ENCODE data around the gene DNAH3. TPM values are rescaled to one million over a fixed set of nuclear protein-coding genes. Genes with fewer than 3 reads are reported as not detected.
A peak's percentile ranks its signal among the peaks of the same experiment; 100 is the strongest.

DNAH3 gene
- total RNA-seq, 1 experiment from 2014 or later: not detected

GRCh38 chr16:21083729-21084268 is 66.8 kb downstream of the DNAH3 start:
- Histone ChIP-seq H3K9me3 (ENCODE audit: low read length) (no peaks in the 10 kb centered on the region), H3K4me1 (ENCODE audit: low read length) (no peaks in the 10 kb centered on the region), H3K9me2 (replicated peaks; ENCODE audit: insufficient read depth, low read length) (no peaks in the 10 kb centered on the region), H3K27me3 (ENCODE audit: low read length) (no peaks in the 10 kb centered on the region), H3K27ac (ENCODE audit: low read length) (no peak overlapping the region), H3K4me3 (ENCODE audit: low read length) (no peak overlapping the region), H2AFZ (ENCODE audit: low read length) (no peak overlapping the region), H3K4me2 (ENCODE audit: low read depth, low read length, poor library complexity, severe bottlenecking) (no peak overlapping the region), H4K20me1 (ENCODE audit: insufficient read depth, low read depth, low read length) (no peaks in the 10 kb centered on the region), H3K79me2 (ENCODE audit: low read length) (no peaks in the 10 kb centered on the region), H3K9ac (ENCODE audit: low read length) (no peak overlapping the region), H3K36me3 (ENCODE audit: insufficient read depth, low read length) (no peaks in the 10 kb centered on the region)
- DNase-seq: peak; percentile 78

- no peak overlapping the region for H3K4me3 ChIP-seq (ENCODE audit: low read length)
- no peak overlapping the region for H2AFZ ChIP-seq (ENCODE audit: low read length)
- no peaks in the 10 kb centered on the region for H3K9me3 ChIP-seq (ENCODE audit: low read length)
- H3K27ac ChIP-seq (ENCODE audit: low read length): no peak overlapping the region
- no peaks in the 10 kb centered on the region for H3K27me3 ChIP-seq (ENCODE audit: low read length)
- H3K4me1 ChIP-seq (ENCODE audit: low read length): no peaks in the 10 kb centered on the region
- H3K36me3 ChIP-seq (ENCODE audit: insufficient read depth, low read length): no peaks in the 10 kb centered on the region
- no peak for DNase-seq
- H3K9me2 ChIP-seq (replicated peaks; ENCODE audit: insufficient read depth, low read length): no peaks in the 10 kb centered on the region
- no peak overlapping the region for H3K4me2 ChIP-seq (ENCODE audit: low read depth, low read length, poor library complexity, severe bottlenecking)
- H4K20me1 ChIP-seq (ENCODE audit: insufficient read depth, low read depth, low read length): no peaks in the 10 kb centered on the region
- no peak overlapping the region for H3K9ac ChIP-seq (ENCODE audit: low read length)
- no peaks in the 10 kb centered on the region for H3K79me2 ChIP-seq (ENCODE audit: low read length)
Observed at GRCh38 chr16:21081329-21081728, 69.3 kb downstream of the DNAH3 start.

DNA sequence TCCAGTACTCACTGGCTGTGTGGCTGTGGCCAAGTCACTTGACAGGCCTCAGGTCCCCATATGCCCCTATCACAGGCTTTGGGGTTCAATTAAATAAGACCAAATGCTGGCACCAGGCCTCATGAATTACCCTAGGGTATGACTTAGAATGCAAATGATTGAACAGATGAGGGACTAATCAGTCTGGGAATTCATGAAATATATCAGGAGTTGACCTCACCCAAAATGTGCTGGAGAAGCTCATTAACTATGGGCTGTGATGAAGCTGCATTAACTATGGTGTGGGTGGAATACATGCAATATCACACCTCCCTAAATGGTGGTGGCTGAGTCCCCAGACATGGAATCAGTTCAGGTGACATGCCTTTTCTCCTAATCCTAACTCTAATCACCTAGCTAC is 72.1 kb downstream of the DNAH3 start:
- Histone ChIP-seq H3K4me2 (ENCODE audit: low read depth, low read length, poor library complexity, severe bottlenecking) (no peak overlapping the region), H3K9ac (ENCODE audit: low read length) (no peak overlapping the region), H3K9me2 (replicated peaks; ENCODE audit: insufficient read depth, low read length) (no peaks in the 10 kb centered on the region), H3K27me3 (ENCODE audit: low read length) (no peaks in the 10 kb centered on the region), H2AFZ (ENCODE audit: low read length) (no peak overlapping the region), H3K4me1 (ENCODE audit: low read length) (no peaks in the 10 kb centered on the region), H3K27ac (ENCODE audit: low read length) (no peak overlapping the region), H3K9me3 (ENCODE audit: low read length) (no peaks in the 10 kb centered on the region), H3K79me2 (ENCODE audit: low read length) (no peaks in the 10 kb centered on the region), H3K36me3 (ENCODE audit: insufficient read depth, low read length) (no peaks in the 10 kb centered on the region), H4K20me1 (ENCODE audit: insufficient read depth, low read depth, low read length) (no peaks in the 10 kb centered on the region), H3K4me3 (ENCODE audit: low read length) (no peak overlapping the region)
- DNase-seq: no peak

DNA sequence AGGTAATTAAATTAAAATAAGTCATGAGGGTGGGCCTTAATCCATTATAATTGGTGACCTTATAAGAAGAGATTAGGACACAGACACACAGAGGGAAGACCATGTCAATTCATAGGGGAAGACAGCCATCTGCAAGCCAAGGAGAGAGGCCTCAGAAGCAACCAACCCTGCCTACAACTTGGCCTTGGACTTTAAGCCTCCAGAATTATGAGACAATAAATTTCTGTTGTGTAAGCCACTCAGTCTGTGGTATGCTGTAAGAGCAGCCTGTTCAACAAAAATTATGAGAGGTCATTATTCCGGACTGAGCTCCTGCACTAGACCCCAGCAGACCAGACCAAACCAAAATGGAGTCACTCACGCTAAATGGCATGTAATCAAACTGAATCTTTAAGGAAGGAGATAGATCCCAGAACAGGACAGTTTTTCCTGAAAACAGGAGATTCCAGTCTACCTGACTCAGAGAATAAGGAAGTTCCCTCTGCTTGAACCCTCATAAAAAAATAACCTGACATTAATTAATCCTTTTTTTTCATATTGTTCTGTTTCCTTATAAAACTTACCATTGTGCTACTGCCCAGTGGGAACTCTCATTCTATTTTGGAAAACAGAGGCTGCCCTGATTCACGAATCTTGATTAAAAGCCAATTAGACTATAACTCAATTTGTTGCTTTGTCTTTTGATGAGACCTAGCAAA is 74.3 kb downstream of the DNAH3 start:
- no peaks in the 10 kb centered on the region for H3K9me2 ChIP-seq (replicated peaks; ENCODE audit: insufficient read depth, low read length)
- H3K79me2 ChIP-seq (ENCODE audit: low read length): no peaks in the 10 kb centered on the region
- no peaks in the 10 kb centered on the region for H3K36me3 ChIP-seq (ENCODE audit: insufficient read depth, low read length)
- no peak overlapping the region for H3K9ac ChIP-seq (ENCODE audit: low read length)
- no peak for DNase-seq
- H3K9me3 ChIP-seq (ENCODE audit: low read length): no peaks in the 10 kb centered on the region
- no peak overlapping the region for H3K4me2 ChIP-seq (ENCODE audit: low read depth, low read length, poor library complexity, severe bottlenecking)
- no peak overlapping the region for H2AFZ ChIP-seq (ENCODE audit: low read length)
- H3K4me1 ChIP-seq (ENCODE audit: low read length): no peaks in the 10 kb centered on the region
- no peaks in the 10 kb centered on the region for H4K20me1 ChIP-seq (ENCODE audit: insufficient read depth, low read depth, low read length)
- no peaks in the 10 kb centered on the region for H3K27me3 ChIP-seq (ENCODE audit: low read length)
- H3K4me3 ChIP-seq (ENCODE audit: low read length): no peak overlapping the region
- H3K27ac ChIP-seq (ENCODE audit: low read length): no peak overlapping the region

DNA sequence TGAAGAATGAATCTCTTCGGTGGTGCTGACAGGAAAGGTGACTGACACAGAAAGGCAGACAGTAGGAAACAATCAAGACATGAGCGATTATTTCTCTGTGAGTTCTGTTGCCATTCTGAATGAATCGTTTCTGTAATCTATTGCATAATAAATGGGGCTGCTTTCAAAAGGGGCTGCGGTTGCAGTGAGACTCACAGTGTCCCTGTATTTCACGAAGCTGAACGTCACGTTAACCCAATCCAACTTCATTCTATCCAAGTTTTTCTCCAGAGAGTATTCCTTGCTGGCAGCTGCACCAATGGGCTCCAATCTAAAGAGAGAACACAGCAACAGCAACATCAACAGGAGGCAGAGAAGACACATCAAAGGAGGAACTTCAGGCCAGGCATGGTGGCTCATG is 75.4 kb downstream of the DNAH3 start:
- no peak for DNase-seq
- Histone ChIP-seq H3K79me2 (ENCODE audit: low read length) (no peaks in the 10 kb centered on the region), H3K27ac (ENCODE audit: low read length) (no peak overlapping the region), H4K20me1 (ENCODE audit: insufficient read depth, low read depth, low read length) (no peaks in the 10 kb centered on the region), H3K4me2 (ENCODE audit: low read depth, low read length, poor library complexity, severe bottlenecking) (no peak overlapping the region), H3K9ac (ENCODE audit: low read length) (no peak overlapping the region), H3K4me1 (ENCODE audit: low read length) (no peaks in the 10 kb centered on the region), H3K27me3 (ENCODE audit: low read length) (no peaks in the 10 kb centered on the region), H3K4me3 (ENCODE audit: low read length) (no peak overlapping the region), H3K9me3 (ENCODE audit: low read length) (no peaks in the 10 kb centered on the region), H3K9me2 (replicated peaks; ENCODE audit: insufficient read depth, low read length) (no peaks in the 10 kb centered on the region), H2AFZ (ENCODE audit: low read length) (no peak overlapping the region), H3K36me3 (ENCODE audit: insufficient read depth, low read length) (no peaks in the 10 kb centered on the region)

DNA sequence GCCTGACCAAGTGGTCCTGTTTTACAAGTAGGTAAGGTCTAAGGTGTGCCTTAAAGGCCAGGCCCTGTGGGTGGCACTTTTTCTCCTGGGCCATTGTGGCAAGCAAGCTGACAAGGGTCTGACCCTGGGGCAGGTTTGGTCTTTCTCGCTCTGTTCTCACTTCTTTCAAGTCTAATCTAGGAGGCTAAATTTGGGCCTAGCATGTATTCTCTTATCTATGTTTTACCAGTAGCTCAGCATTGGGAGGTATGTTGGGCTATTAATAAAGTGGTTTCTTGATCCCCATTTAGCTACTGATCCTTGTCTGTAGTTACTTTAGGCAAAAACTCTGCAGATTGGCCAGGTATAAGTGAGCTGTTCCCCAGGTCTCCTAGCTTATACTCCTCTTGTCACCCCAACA is 77.7 kb downstream of the DNAH3 start:
- Histone ChIP-seq H3K4me2 (ENCODE audit: low read depth, low read length, poor library complexity, severe bottlenecking) (no peak overlapping the region), H3K9ac (ENCODE audit: low read length) (no peak overlapping the region), H3K4me1 (ENCODE audit: low read length) (no peaks in the 10 kb centered on the region), H2AFZ (ENCODE audit: low read length) (no peak overlapping the region), H3K9me2 (replicated peaks; ENCODE audit: insufficient read depth, low read length) (no peaks in the 10 kb centered on the region), H3K9me3 (ENCODE audit: low read length) (no peaks in the 10 kb centered on the region), H3K27me3 (ENCODE audit: low read length) (no peaks in the 10 kb centered on the region), H3K27ac (ENCODE audit: low read length) (no peak overlapping the region), H4K20me1 (ENCODE audit: insufficient read depth, low read depth, low read length) (no peaks in the 10 kb centered on the region), H3K36me3 (ENCODE audit: insufficient read depth, low read length) (no peaks in the 10 kb centered on the region), H3K79me2 (ENCODE audit: low read length) (no peaks in the 10 kb centered on the region), H3K4me3 (ENCODE audit: low read length) (no peak overlapping the region)
- DNase-seq: no peak

- Histone ChIP-seq H3K27ac (ENCODE audit: low read length) (no peak overlapping the region), H3K4me2 (ENCODE audit: low read depth, low read length, poor library complexity, severe bottlenecking) (no peak overlapping the region), H3K9ac (ENCODE audit: low read length) (no peak overlapping the region), H3K27me3 (ENCODE audit: low read length) (no peaks in the 10 kb centered on the region), H3K36me3 (ENCODE audit: insufficient read depth, low read length) (no peaks in the 10 kb centered on the region), H2AFZ (ENCODE audit: low read length) (no peak overlapping the region), H3K9me2 (replicated peaks; ENCODE audit: insufficient read depth, low read length) (no peaks in the 10 kb centered on the region), H3K4me3 (ENCODE audit: low read length) (no peak overlapping the region), H3K4me1 (ENCODE audit: low read length) (no peaks in the 10 kb centered on the region), H3K9me3 (ENCODE audit: low read length) (no peaks in the 10 kb centered on the region), H3K79me2 (ENCODE audit: low read length) (no peaks in the 10 kb centered on the region), H4K20me1 (ENCODE audit: insufficient read depth, low read depth, low read length) (no peaks in the 10 kb centered on the region)
- DNase-seq: no peak
Observed at GRCh38 chr16:21071741-21072140, 78.9 kb downstream of the DNAH3 start.

- Histone ChIP-seq H3K9ac (ENCODE audit: low read length) (no peak overlapping the region), H4K20me1 (ENCODE audit: insufficient read depth, low read depth, low read length) (no peaks in the 10 kb centered on the region), H3K27ac (ENCODE audit: low read length) (no peak overlapping the region), H3K36me3 (ENCODE audit: insufficient read depth, low read length) (no peaks in the 10 kb centered on the region), H3K4me2 (ENCODE audit: low read depth, low read length, poor library complexity, severe bottlenecking) (no peak overlapping the region), H3K4me1 (ENCODE audit: low read length) (no peaks in the 10 kb centered on the region), H3K27me3 (ENCODE audit: low read length) (no peaks in the 10 kb centered on the region), H3K9me2 (replicated peaks; ENCODE audit: insufficient read depth, low read length) (no peaks in the 10 kb centered on the region), H2AFZ (ENCODE audit: low read length) (no peak overlapping the region), H3K4me3 (ENCODE audit: low read length) (no peak overlapping the region), H3K79me2 (ENCODE audit: low read length) (no peaks in the 10 kb centered on the region), H3K9me3 (ENCODE audit: low read length) (no peaks in the 10 kb centered on the region)
- DNase-seq: no peak
Observed at GRCh38 chr16:21070564-21070963, 80.1 kb downstream of the DNAH3 start.

All from Karpas-422 (cell line).